ENCODE measurements around the gene HTN3. TPM values are rescaled to one million over a fixed set of nuclear protein-coding genes. Genes with fewer than 3 reads are reported as not detected.
"Not testable (repeated sequence)": the region's sequence is repeated elsewhere in the genome, so short reads cannot be mapped to it uniquely, and the experiment has no call there.

Gene HTN3
- total and polyA plus RNA-seq, 8 donors = not detected

- 70 to 83% (median 80%) methylated on average over 2 of the region's 2 CpGs for WGBS, 5 donors
- intact Hi-C loops (cut with DNase I; ENCODE audit: low total_unique reads) = no loop called here
- H3K9me3 ChIP-seq = peaks cover 0 to 4% (median 0%) of the 10 kb centered on the region in 4 donors
- no peaks in the 10 kb centered on the region for H3K27me3 ChIP-seq
- no peak overlapping the region for H3K4me3 ChIP-seq
- TF ChIP-seq CTCF (IDR thresholded peaks at IDR 0.05) = no peak
- TF ChIP-seq EP300 (IDR thresholded peaks at IDR 0.05) = no peak
- TF ChIP-seq POLR2A (IDR thresholded peaks at IDR 0.05) = no peak
- TF ChIP-seq POLR2AphosphoS5 (IDR thresholded peaks at IDR 0.05) = no peak
- H3K27ac ChIP-seq = no peak overlapping the region
- H3K4me1 ChIP-seq = no peaks in the 10 kb centered on the region
- no peak for DNase-seq
- no peaks in the 10 kb centered on the region for H3K36me3 ChIP-seq
Measured at GRCh38 chr4:70023218-70023617, 5.0 kb upstream of the HTN3 start.

GRCh38 chr4:70027011-70027410, 1.2 kb upstream of the HTN3 start:
- intact Hi-C loops (cut with DNase I; ENCODE audit: low total_unique reads) = no loop called here
- no peaks in the 10 kb centered on the region for H3K27me3 ChIP-seq
- WGBS, 5 donors = 85 to 89% (median 88%) methylated on average over 5 of the region's 5 CpGs

GRCh38 chr4:70037559-70037958, 9.3 kb downstream of the HTN3 start:
- H3K27ac ChIP-seq; H3K36me3 ChIP-seq; intact Hi-C loops (cut with DNase I; ENCODE audit: low total_unique reads); H3K4me1 ChIP-seq; DNase-seq; H3K27me3 ChIP-seq; H3K4me3 ChIP-seq: not testable (repeated sequence)
- 79 to 100% (median 89%) methylated on average over 3 to 18 of the region's 18 CpGs for WGBS, 5 donors
- H3K9me3 ChIP-seq = peaks cover 0 to 29% (median 18%) of the 10 kb centered on the region in 4 donors

More at GRCh38 chr4:70027011-70027410, 1.2 kb upstream of the HTN3 start:
- DNase-seq = no peak
- Histone ChIP-seq H3K4me1 (no peaks in the 10 kb centered on the region), H3K9me3 (no peaks in the 10 kb centered on the region), H3K36me3 (no peaks in the 10 kb centered on the region), H3K4me3 (no peak overlapping the region), H3K27ac (no peak overlapping the region)
- TF ChIP-seq EP300 (IDR thresholded peaks at IDR 0.05) (no peak), POLR2A (IDR thresholded peaks at IDR 0.05) (no peak), CTCF (IDR thresholded peaks at IDR 0.05) (no peak), POLR2AphosphoS5 (IDR thresholded peaks at IDR 0.05) (no peak)

- H3K27ac ChIP-seq; H3K36me3 ChIP-seq; H3K4me3 ChIP-seq; H3K4me1 ChIP-seq; intact Hi-C loops (cut with DNase I; ENCODE audit: low total_unique reads); H3K27me3 ChIP-seq; DNase-seq: not testable (repeated sequence)
- peaks cover 0 to 29% (median 15%) of the 10 kb centered on the region in 4 donors for H3K9me3 ChIP-seq
Measured at GRCh38 chr4:70039928-70040327, 11.7 kb downstream of the HTN3 start.

GRCh38 chr4:70041652-70042286, 13.5 kb downstream of the HTN3 start:
- no peak for TF ChIP-seq POLR2A (IDR thresholded peaks at IDR 0.05)
- TF ChIP-seq CTCF (IDR thresholded peaks at IDR 0.05) = no peak
- TF ChIP-seq EP300 (IDR thresholded peaks at IDR 0.05) = no peak
- TF ChIP-seq POLR2AphosphoS5 (IDR thresholded peaks at IDR 0.05) = no peak
- no peaks in the 10 kb centered on the region for H3K36me3 ChIP-seq
- H3K27ac ChIP-seq = no peak overlapping the region
- peaks cover 0 to 28% (median 14%) of the 10 kb centered on the region in 4 donors for H3K9me3 ChIP-seq
- DNase-seq = no peak
- no peak overlapping the region for H3K4me3 ChIP-seq
- no peaks in the 10 kb centered on the region for H3K27me3 ChIP-seq
- intact Hi-C loops (cut with DNase I; ENCODE audit: low total_unique reads) = no loop called here
- 39 to 64% (median 44%) methylated on average over 7 of the region's 7 CpGs for WGBS, 5 donors
- H3K4me1 ChIP-seq = no peaks in the 10 kb centered on the region

- WGBS, 5 donors = 68 to 82% (median 79%) methylated on average over 4 to 6 of the region's 6 CpGs
- H3K36me3 ChIP-seq; H3K4me1 ChIP-seq; H3K4me3 ChIP-seq; H3K27me3 ChIP-seq; DNase-seq; H3K27ac ChIP-seq; H3K9me3 ChIP-seq; intact Hi-C loops (cut with DNase I; ENCODE audit: low total_unique reads): not testable (repeated sequence)
Measured at GRCh38 chr4:70050138-70050537, 21.9 kb downstream of the HTN3 start, which contains the start of gene HTN1. Gene HTN1 (plus strand): TSS chr4:70050438. CDS start chr4:70053077, 2,639 bp downstream.

GRCh38 chr4:70056534-70056933, 28.3 kb downstream of the HTN3 start:
- H3K9me3 ChIP-seq = not testable (repeated sequence)

More at GRCh38 chr4:70056534-70056933, 28.3 kb downstream of the HTN3 start:
- H3K4me3 ChIP-seq; intact Hi-C loops (cut with DNase I; ENCODE audit: low total_unique reads); DNase-seq; H3K27me3 ChIP-seq; H3K27ac ChIP-seq; H3K36me3 ChIP-seq; H3K4me1 ChIP-seq: not testable (repeated sequence)
- WGBS, 5 donors = 31 to 64% (median 54%) methylated on average over 1 of the region's 1 CpG
